ENCODE data around the gene LCTL.
A peak's percentile ranks its signal among the peaks of the same experiment; 100 is the strongest.
"Not testable (repeated sequence)": the region's sequence is repeated elsewhere in the genome, so short reads cannot be mapped to it uniquely, and the experiment has no call there.

The LCTL gene

GRCh38 chr15:66563566-66564110 lies 2.2 kb downstream of the LCTL start:
- DNase-seq = no peak

GRCh38 chr15:66563126-66563525 lies 2.7 kb downstream of the LCTL start:
- DNase-seq = no peak

DNA sequence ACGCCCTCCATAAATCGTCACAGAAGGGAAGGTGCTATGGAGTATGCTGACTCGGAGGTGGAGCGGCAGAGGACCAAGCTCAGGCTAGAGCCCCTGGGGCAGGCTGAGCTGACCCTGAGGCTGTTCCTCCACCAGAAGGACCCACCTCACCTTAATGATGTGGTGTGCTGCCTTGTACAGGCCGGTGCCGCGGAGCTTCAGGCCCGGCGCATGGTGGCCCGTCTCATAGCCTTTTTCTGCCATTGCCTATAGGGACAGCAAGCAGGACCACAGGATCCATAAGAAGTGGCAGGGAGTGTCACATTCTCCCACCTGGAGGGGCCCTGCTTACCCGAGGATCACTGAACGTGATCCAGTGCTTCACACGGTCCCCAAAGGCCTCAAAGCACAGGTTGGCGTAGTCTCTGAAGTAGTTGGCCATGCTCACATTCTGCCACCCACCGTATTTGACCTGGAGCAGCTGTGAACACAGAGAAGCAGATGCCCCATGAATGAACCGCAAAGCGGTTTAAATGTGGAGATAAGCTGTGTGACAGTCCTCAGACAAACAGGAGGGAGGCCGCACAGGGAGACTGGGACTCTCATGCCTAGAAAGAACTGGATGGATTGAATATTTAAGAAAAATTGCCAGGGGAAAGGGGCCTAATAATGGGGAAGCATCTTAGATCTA lies 4.8 kb downstream of the LCTL start:
- no peak for DNase-seq

DNA sequence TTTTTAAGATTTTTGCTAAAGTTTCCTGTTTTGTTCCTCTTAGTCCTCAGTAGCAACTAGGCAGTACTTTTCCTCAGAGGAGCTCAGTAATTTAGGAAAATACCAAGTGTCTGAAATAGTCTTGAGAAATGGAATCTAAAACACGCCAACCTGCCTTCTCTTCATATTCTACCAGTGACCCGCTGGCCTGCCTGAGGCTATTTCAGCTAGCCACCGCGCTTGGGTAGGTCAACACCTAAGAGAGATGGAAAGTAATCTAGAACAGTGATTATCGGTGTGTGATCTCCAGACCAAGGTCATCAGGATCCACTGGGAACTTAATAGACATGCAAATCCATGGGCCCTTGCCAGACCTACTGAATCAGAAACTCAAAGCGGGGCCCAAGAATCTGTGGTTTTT lies 7.5 kb downstream of the LCTL start:
- no peak for DNase-seq

- DNase-seq = no peak
These were observed 10.1 kb downstream of the LCTL start for GRCh38 chr15:66555685-66556084.

DNA sequence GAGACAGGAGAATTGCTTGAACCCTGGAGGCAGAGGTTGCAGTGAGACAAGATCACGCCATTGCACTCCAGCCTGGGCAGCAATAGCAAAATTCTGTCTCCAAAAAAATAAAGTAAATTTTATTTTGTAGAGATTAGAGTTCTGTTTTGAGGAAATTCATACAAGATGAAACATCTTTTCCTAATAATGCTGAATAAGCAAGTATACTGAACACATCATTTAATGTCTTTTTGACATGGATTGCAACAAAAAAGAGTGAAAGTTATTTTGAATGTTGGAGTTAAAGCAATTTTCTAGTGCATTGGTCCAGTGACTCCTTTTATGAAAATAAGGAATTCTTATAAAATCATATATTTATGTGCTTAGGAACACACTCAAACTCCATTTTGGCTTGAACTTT lies 20.5 kb downstream of the LCTL start:
- DNase-seq = no peak

- no peak for DNase-seq
These were observed 22.9 kb downstream of the LCTL start for GRCh38 chr15:66542896-66543295.

DNA sequence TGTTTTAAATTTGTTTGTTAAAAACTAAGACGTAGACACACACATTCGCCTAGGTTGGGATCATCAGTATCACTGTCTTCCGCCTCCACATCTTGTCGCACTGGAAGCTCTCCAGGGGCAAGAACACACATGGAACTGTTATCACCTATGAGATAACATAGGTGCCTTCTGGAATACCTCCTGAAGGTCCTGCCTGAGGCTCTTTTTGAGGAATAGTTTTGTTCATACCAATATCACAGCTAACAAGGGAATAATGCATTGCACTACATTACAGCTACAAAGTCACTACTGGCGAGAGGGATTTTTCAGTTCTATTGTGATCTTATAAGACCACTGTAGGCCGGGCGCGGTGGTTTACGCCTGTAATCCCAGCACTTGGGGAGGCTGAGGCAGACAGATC lies 30.7 kb downstream of the LCTL start:
- no peak for DNase-seq

DNA sequence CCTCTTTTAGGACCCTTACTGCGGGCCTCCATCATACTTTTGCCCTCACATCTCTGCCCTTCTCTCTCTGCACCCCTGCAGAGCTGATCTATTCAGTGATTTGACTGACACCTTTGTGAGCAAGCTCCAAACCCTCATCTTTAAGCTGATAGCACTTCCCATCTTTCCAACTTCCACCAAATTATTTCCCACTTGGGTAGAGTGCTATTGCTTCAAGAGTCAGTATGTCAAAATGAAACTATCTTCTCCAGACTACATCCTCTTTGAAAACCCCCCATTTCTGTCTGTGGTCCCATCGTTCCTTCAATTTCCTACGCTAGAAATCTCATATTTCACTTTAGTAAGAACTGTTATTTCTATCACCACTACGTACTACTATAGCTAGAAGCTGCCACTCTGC lies 41.0 kb downstream of the LCTL start:
- no peak for DNase-seq

- no peak for DNase-seq
These were observed 41.9 kb downstream of the LCTL start for GRCh38 chr15:66523926-66524325.

- no peak for DNase-seq
These were observed 49.9 kb downstream of the LCTL start for GRCh38 chr15:66515901-66516322.

DNA sequence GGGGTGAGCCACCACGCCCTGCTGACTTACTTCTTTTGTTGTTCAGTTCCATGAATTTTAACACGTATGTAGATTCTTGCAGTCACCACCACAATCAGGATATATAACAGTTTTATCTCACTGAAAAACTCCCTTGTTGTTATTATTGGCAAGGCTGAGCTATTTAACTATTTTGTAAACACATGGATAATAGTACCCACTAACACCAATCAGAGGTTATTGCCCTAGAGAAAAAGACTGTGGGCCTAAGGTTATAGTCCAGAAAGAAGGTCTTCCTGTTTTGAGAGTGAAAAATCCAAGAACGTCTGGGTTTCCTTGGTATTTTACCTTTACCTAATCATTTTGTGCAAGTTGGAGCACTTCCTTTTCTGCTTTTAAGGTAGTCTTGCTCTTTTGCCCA lies 51.2 kb downstream of the LCTL start:
- no peak for DNase-seq

GRCh38 chr15:66508293-66508883 lies 57.4 kb downstream of the LCTL start:
- no peak for DNase-seq

- DNase-seq = no peak
These were observed 60.0 kb downstream of the LCTL start for GRCh38 chr15:66505818-66506217.

- peak; percentile 68 for DNase-seq
These were observed 60.4 kb downstream of the LCTL start for GRCh38 chr15:66505430-66505811.

- peak; percentile 80 for DNase-seq
These were observed 61.0 kb downstream of the LCTL start, which contains the start of the genes RPL4 and ZWILCH for GRCh38 chr15:66504563-66505429. TSS of gene RPL4 (minus strand) at chr15:66504855. CDS start at chr15:66504790, 65 bp downstream. TSS of gene ZWILCH (plus strand) at chr15:66505326. CDS start at chr15:66505339, 13 bp downstream.

- no peak for DNase-seq
These were observed 61.8 kb downstream of the LCTL start for GRCh38 chr15:66503780-66504562.

GRCh38 chr15:66503041-66503648 lies 62.7 kb downstream of the LCTL start:
- DNase-seq = not testable (repeated sequence)

DNA sequence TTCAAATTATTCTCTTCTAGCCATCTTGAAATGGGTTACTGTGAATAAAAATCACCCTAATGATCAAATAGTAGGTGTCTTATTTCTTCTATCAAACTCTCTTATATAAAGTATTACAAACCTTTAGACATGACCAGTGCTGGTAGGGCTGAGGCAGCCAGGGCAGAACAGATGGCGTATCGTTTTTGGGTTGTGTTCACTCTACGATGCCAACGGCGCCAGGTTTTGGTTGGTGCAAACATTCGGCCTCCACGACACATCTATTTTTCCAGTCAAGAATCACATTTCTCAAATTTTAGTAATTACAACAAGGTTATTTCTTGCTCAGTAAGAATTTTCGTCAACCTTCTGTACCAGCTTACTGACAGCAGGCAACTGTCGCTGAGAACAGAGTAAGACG lies 63.3 kb downstream of the LCTL start:
- no peak for DNase-seq

GRCh38 chr15:66500346-66500745 lies 65.5 kb downstream of the LCTL start:
- not testable (repeated sequence) for DNase-seq

DNA sequence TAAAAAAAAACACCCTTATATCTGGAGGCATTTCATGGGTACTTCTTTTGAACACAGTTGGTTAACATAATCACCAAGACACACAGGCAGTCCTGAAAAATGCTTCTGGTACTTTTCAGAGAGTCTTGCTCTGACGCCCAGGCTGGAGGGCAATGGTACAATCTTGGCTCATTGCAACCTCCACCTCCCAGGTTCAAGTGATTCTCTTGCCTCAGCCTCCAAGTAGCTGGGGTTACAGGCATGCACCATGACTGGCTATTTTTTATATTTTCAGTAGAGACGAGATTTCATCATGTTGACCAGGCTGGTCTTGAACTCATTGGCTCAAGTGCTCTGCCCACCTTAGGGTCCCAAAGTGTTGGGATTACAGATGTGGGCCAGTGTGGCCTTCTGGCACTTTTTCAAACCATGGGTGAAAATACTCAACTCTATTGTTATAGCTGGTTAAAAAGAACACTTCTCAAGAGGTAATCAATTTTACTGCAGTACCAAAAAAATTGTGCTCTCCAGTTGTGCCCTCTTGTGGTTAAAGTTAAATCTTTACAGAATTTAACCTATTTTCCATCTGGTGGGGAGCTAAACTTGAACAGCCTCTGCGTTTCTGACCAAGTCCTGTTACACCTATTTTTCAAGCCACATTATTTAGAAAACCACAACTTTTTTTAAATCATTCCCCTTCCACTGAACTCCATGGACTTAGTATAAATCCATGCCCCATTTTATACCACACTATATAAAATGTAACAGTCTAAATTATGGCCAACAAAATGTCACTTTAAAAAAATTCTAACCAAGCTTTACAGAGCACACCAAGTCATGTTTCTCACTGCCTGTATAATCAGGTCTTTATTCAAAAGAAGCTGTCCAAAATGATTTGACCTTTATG lies 67.1 kb downstream of the LCTL start:
- DNase-seq = peak; percentile 19

Measured in NCI-H2227 treated with DMSO at 0.1 percent for 48 hours (cell line).